ENCODE measurements around the gene PRPF38A. TPM values are rescaled to one million over a fixed set of nuclear protein-coding genes. Genes with fewer than 3 reads are reported as not detected.

The PRPF38A gene
- total RNA-seq, 1 donor from 2014 or later: 18.9 TPM

- ATAC-seq (no peak), DNase-seq (ENCODE audit: missing footprints) (no peak)
- intact Hi-C loops (cut with DNase I): no loop called here
Observed at GRCh38 chr1:52385376-52385775, 19.0 kb upstream of the PRPF38A start.

- DNase-seq (ENCODE audit: missing footprints) (no peak), ATAC-seq (no peak)
- intact Hi-C loops (cut with DNase I): no loop called here
Observed at GRCh38 chr1:52386458-52386857, 17.9 kb upstream of the PRPF38A start.

GRCh38 chr1:52393174-52393573, 11.2 kb upstream of the PRPF38A start:
- intact Hi-C loops (cut with DNase I): no loop called here

GRCh38 chr1:52399629-52400028, 4.8 kb upstream of the PRPF38A start:
- DNase-seq (ENCODE audit: missing footprints) (no peak), ATAC-seq (no peak)
- intact Hi-C loops (cut with DNase I): loop anchor here (10.0 kb wide), 1 partner anchor 295 kb away; the partner anchor contains the start of gene COA7

More at GRCh38 chr1:52393174-52393573, 11.2 kb upstream of the PRPF38A start:
- DNase-seq (ENCODE audit: missing footprints): no peak
- no peak for ATAC-seq

- DNase-seq (ENCODE audit: missing footprints) (no peak), ATAC-seq (no peak)
- intact Hi-C loops (cut with DNase I): loop anchor here (10.0 kb wide), 1 partner anchor 295 kb away; the partner anchor contains the start of gene COA7
Observed at GRCh38 chr1:52400131-52400530, 4.3 kb upstream of the PRPF38A start.

- ATAC-seq (no peak), DNase-seq (ENCODE audit: missing footprints) (no peak)
- intact Hi-C loops (cut with DNase I): loop anchor here (10.0 kb wide), 1 partner anchor 292 kb away; the partner anchor contains the start of gene COA7
Observed at GRCh38 chr1:52402860-52403240, 1.6 kb upstream of the PRPF38A start.

- peak; percentile 1 for ATAC-seq
- DNase-seq (ENCODE audit: missing footprints): no peak
- intact Hi-C loops (cut with DNase I): loop anchor here (2.0 to 10.0 kb wide), 2 partner anchors 37 to 291 kb away; partner anchors contain the start of genes CC2D1B and COA7
Observed at GRCh38 chr1:52403566-52404115, 761 bp upstream of the PRPF38A start.

- no peak for ATAC-seq
- no peak for DNase-seq (ENCODE audit: missing footprints)
- intact Hi-C loops (cut with DNase I): loop anchor here (2.0 to 10.0 kb wide), 2 partner anchors 38 to 290 kb away; partner anchors contain the start of genes CC2D1B and COA7
Observed at GRCh38 chr1:52404975-52405338, 555 bp downstream of the PRPF38A start.

GRCh38 chr1:52413410-52413989, 9.1 kb downstream of the PRPF38A start:
- DNase-seq (ENCODE audit: missing footprints): no peak
- intact Hi-C loops (cut with DNase I): no loop called here
- ATAC-seq: no peak

- ATAC-seq (no peak), DNase-seq (ENCODE audit: missing footprints) (no peak)
- intact Hi-C loops (cut with DNase I): no loop called here
Observed at GRCh38 chr1:52414942-52415341, 10.5 kb downstream of the PRPF38A start.

GRCh38 chr1:52416811-52417210, 12.4 kb downstream of the PRPF38A start:
- intact Hi-C loops (cut with DNase I): no loop called here
- DNase-seq (ENCODE audit: missing footprints) (no peak), ATAC-seq (no peak)

GRCh38 chr1:52420713-52421112, 16.3 kb downstream of the PRPF38A start:
- intact Hi-C loops (cut with DNase I): no loop called here
- ATAC-seq: no peak
- no peak for DNase-seq (ENCODE audit: missing footprints)

- no peak for ATAC-seq
- intact Hi-C loops (cut with DNase I): no loop called here
Observed at GRCh38 chr1:52423055-52423454, 18.7 kb downstream of the PRPF38A start.

GRCh38 chr1:52423771-52424170, 19.4 kb downstream of the PRPF38A start:
- ATAC-seq: no peak
- DNase-seq (ENCODE audit: missing footprints): no peak
- intact Hi-C loops (cut with DNase I): no loop called here

More at GRCh38 chr1:52423055-52423454, 18.7 kb downstream of the PRPF38A start:
- no peak for DNase-seq (ENCODE audit: missing footprints)

GRCh38 chr1:52424231-52424636, 19.8 kb downstream of the PRPF38A start:
- DNase-seq (ENCODE audit: missing footprints): no peak
- ATAC-seq: no peak
- intact Hi-C loops (cut with DNase I): no loop called here

GRCh38 chr1:52424813-52425212, 20.4 kb downstream of the PRPF38A start:
- intact Hi-C loops (cut with DNase I): no loop called here
- no peak for ATAC-seq
- no peak for DNase-seq (ENCODE audit: missing footprints)

GRCh38 chr1:52426371-52426770, 22.0 kb downstream of the PRPF38A start:
- ATAC-seq (no peak), DNase-seq (ENCODE audit: missing footprints) (no peak)
- intact Hi-C loops (cut with DNase I): no loop called here

GRCh38 chr1:52427152-52427551, 22.8 kb downstream of the PRPF38A start:
- intact Hi-C loops (cut with DNase I): no loop called here
- ATAC-seq: no peak

GRCh38 chr1:52432807-52433206, 28.4 kb downstream of the PRPF38A start:
- no peak for DNase-seq (ENCODE audit: missing footprints)
- no peak for ATAC-seq
- intact Hi-C loops (cut with DNase I): no loop called here

More at GRCh38 chr1:52427152-52427551, 22.8 kb downstream of the PRPF38A start:
- DNase-seq (ENCODE audit: missing footprints): no peak

GRCh38 chr1:52435211-52435610, 30.8 kb downstream of the PRPF38A start:
- no peak for DNase-seq (ENCODE audit: missing footprints)
- no peak for ATAC-seq
- intact Hi-C loops (cut with DNase I): no loop called here

- DNase-seq (ENCODE audit: missing footprints): no peak
- no peak for ATAC-seq
- intact Hi-C loops (cut with DNase I): no loop called here
Observed at GRCh38 chr1:52435650-52436049, 31.2 kb downstream of the PRPF38A start.
